ENCODE measurements around the gene DPYSL5.

Gene DPYSL5

DNA sequence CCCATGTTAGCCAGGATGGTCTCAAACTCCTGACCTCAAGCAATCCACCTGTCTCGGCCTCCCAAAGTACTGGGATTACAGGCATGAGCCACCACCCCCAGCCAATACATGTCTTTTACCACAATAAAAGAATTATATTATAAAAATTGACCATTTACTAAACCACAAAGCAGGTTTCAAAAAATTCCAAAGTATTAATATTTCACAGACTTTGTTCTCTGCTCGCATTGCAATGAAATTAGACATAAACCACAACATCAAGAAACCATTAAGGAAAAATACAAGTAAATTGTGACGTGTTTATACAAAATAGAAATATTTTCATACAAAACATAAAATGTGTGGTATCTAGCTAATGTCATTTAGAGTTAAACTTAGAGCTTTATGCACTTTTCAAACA is 109.1 kb downstream of the DPYSL5 start:
- in situ Hi-C loops (cut with HindIII; ENCODE audit: low sequenced_read_pairs) = no loop called here

DNA sequence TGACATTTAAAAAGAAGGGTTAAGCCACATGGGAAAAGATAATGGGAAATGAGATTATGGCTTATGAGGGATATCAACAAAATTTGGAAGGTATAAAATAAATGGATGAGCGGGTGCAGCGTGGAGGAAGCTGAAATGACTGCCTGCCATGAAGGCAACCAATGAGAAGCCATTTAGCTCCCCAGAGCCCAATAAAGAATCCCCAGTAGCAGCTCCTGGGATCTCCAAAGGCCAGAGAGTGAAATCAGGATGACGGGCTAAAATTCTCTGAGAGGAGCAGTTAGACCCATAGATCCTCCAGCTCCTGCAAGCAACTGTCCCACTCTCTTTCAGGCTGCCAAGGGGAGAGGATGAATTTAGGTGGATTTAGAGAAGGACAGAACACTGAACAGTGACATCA is 109.6 kb downstream of the DPYSL5 start:
- in situ Hi-C loops (cut with HindIII; ENCODE audit: low sequenced_read_pairs) = no loop called here

DNA sequence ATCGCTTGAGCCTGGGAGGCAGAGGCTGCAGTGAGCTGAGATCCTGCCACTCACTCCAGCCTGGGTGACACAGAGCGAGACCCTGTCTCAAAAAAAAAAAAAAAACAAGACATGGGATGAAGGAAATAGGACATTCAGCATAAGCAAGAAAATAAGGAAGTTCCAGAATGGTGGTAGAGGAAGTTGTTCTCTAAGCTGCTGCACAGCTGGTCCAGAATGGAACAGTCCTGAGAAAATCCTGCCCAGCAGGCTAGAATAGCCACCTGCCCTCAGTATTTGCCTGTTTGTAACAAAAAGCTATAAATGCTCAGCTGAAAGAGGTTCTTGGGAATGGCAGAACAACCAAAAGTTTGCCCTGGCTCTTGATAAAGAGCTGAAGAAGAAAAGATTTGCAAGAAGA is 111.4 kb downstream of the DPYSL5 start:
- in situ Hi-C loops (cut with HindIII; ENCODE audit: low sequenced_read_pairs) = no loop called here

DNA sequence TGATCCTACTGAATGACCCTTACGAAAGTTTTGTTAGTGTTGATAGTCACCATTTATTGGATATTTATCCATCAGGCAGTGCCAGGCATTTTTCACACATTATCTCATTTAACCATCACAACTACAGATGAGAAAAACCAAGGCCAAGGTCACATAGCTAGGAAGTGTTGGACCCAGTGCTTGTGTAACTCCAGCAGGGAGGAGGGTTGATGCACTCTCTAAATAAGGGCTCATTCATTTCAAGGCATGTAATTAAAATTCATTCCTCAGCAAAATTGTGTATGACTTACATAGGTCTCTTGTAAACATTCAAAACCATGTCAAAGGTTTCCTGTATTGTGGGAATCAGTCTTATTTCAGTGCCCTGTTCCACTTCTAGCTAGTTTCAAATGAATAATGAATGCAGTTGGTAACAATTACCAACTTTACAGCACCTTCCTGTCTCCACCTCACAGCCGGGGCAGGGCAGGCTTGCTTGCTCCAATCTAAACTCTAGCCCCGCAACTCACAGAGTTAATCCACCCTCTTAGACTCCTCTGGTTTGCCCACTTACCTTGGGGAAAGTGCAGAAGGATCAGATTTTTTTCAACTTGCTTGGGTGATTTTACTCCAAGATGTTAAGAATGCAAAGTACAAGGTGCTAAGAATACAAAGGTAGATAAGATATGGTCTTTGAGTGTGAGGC is 116.7 kb downstream of the DPYSL5 start:
- in situ Hi-C loops (cut with HindIII; ENCODE audit: low sequenced_read_pairs) = no loop called here

DNA sequence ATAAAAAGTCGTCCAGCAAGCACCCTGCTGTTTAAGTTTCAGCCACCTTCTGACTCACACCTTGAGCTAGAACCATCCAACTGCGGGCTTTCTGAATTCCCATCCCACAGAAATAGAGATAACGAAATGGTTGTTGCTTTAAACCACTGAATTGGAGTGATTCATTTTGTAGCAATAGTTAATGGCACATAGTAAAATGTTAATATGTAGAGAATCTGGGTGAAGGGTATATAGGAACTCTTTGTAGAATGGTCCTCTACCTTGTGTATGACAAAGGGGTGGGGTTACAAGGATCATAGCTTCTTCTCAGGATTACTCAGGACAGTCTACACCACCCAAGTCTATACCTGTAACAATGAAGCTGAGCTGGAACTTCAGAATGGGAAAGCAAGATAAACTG is 120.1 kb downstream of the DPYSL5 start:
- in situ Hi-C loops (cut with HindIII; ENCODE audit: low sequenced_read_pairs) = no loop called here

DNA sequence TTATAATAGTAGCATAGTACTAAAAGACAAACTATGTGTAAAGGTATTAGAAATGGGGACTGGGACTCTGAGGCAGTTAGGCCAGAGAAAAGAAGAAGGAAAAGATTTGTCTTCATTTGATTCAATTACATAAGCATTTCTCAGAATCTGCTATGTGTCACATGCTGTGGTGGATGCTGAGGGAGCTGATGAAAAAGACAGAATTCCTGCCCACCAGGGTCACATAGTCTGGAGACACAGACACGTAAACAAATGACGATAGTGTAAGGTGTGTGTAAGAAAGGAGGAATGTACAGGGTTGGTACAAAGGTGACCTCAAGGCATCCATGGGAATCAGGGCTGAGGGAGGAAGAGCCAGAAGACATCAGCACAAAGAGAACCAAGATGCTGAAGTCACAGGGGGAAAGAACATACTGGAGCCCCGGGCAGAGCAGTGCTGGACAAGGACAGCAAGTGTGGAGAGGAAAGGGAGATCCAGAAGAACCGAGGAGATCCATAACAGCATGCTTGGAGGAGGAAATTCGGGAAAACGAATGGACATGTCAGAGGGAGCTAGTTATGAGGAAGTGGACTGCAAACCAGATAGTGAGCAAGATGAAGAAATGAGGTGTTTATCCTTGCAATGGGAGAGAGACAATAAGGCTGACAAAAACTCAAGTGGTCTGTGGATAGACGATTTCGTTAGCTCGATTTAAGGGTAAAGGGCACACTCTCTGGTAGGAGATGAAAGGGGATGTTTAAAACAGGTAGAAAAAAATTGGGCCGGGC is 121.3 kb downstream of the DPYSL5 start:
- in situ Hi-C loops (cut with HindIII; ENCODE audit: low sequenced_read_pairs) = no loop called here

DNA sequence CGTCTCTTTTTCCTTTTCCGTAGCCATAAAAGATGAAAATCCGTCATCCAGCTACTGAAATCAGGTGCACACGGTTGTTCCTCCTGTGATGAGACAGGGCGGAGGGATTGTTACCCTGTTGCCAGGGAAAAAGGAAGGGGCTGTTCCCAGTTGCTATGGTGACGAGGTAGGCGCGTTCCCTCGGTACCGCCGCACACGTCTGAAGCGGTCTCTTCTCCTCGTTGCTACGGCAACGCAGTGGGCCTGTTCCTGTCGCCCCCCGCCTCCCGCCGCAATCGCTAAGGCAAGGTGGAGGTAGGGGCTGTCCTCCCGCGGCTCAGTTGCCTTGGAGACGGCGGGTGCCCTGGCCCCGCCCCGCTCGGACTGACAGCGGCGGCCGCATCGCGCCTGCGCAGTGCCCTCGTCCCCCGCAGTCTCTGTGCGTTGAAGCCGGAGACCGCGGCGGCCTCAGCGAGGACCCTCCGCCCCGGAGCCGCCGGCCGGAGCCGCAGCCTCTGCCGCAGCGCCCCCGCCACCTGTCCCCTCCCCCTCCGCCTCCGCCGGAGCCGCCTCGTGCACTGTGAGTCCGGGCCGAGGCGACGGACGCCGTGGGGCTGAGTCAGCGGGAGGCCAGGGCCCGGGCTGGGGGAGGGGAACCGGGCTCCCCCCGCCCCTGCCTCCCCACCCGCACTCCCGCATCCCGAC is 122.5 kb downstream of the DPYSL5 start, which contains the start of gene MAPRE3:
MAPRE3 (plus strand) TSS at position 394 of the 684 bp plus-strand sequence. CDS start 51,582 bp downstream, outside the sequence.
- in situ Hi-C loops (cut with HindIII; ENCODE audit: low sequenced_read_pairs) = no loop called here

DNA sequence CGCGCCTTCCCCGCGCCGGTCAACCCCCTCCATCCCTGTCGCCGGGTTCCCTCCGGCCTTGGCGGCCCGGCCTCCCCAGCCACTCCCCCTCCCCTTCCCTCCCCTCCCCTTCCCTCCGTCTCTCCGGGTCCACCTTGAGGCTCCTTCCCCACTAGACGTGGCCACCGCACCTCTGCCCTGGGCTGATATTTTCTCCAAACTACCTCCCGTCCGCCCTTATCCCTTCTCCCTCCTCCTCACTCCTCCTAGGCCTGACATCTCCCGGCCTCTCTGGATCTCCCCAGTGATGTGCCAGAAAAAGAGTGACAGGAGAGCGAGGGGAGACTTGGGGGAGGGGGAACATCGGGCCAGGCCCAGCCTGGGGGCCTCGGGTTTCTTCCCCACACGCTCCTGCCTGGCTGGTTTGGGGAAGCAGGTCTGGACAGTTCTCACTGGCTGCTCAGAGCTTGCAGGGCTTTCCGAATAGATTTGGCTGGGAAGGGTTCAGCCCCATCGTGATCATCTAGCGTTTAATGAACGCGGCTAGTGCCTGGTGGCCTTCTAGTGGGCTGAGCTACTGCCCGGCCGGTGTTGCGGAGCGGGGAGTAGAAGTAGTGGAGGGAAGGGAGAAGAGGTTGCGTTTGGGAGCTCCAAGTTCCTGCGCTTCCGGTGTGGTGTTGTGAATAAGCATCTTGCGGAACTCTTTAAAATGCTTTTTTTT is 123.1 kb downstream of the DPYSL5 start:
- in situ Hi-C loops (cut with HindIII; ENCODE audit: low sequenced_read_pairs) = no loop called here

DNA sequence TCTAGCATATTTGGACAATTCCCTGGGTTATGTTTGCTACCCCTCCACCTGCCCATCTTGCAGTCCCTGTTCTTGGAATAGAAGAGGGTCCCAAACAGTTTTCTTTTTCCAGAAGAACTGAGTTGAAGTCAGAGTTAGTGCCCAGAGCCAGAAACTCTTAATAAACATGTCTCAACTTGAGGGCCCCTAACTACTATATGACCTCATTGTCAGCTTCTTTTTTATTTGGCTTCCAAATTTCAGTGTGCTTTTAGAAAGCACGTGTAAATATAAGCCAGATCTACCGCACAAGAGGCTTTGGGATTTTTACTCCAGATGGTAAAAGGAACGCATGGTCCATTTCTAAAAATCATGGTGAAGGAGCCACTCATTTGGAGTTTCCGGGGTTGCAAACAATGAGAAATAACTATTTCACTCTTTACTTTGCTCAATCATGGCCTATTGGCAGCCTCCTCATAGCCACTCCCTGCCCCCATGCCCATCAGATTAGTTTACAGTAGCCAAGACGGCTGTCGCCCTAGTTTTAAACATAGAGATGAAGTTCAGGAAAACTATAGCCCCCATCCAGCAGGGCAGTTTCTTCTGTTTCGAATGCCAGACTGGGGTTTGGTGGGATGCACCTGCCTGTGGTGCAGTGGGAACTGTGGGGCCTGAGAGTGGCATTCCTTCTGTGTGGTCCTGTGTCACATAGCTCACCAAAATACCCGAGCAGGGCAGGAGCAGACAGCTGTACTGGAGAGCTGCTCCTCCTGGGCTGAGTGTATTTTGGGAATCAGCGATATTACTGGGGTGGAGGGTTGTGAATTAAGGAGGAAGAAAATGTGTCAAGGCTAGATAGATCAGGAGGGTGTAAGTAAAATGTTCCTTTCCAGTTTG is 124.2 kb downstream of the DPYSL5 start:
- in situ Hi-C loops (cut with HindIII; ENCODE audit: low sequenced_read_pairs) = no loop called here

DNA sequence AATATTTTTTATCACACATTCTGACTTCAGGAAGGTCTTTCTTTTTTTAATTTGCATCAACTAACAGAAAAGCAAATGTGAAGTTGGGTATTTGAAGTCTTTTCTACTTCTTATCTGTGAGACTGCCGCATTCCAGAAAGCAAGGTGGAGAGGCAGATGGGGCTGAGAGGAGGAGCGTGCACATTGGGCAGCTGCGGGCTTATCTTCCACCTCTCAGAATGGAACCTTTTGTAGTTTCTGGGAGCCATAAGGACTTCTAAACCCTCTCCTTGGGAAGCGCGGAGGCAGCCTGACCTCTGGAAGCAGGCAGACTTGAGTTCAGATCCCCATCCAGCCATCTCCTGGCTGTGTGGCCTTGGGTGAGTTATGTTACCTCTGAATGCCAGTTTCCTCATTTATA is 126.4 kb downstream of the DPYSL5 start:
- in situ Hi-C loops (cut with HindIII; ENCODE audit: low sequenced_read_pairs) = no loop called here

DNA sequence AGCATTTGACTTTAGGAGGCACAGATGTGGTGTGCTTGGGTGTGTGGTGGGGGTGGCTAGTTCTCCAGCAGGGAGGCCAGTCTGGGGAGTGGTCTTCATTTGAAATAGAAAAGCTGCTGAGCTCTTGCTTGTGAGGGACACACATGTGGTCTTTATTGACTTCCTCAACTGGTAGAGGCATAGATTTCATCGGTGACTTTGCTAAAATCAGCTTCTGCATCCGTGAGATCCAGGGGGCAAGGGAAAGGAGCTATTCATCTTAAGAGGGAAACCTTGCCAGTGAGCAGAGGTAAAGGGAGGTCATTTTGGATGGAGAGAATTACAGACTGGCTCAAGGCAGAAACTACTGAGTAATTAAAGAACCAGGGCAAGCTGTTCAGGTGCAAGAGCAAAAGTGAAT is 127.2 kb downstream of the DPYSL5 start:
- in situ Hi-C loops (cut with HindIII; ENCODE audit: low sequenced_read_pairs) = no loop called here

DNA sequence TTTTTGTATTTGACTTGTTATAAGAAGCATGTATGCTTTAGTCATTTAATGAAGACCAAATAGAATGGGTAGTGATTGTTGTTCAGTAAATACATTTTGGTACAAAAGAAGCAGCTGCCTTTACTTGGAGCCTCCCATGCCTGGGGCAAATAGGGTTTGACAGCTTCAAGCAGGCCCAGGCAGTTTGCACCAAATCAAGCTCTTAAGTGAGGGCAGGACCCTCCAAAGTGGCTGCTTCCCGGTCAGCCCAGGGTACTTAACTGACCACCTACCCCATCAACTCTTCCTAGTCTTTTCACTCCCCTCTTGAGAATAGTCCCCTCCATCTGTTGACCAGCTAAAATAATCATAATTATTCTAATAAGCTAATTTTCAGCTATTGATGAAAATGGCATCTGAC is 127.7 kb downstream of the DPYSL5 start:
- in situ Hi-C loops (cut with HindIII; ENCODE audit: low sequenced_read_pairs) = no loop called here

DNA sequence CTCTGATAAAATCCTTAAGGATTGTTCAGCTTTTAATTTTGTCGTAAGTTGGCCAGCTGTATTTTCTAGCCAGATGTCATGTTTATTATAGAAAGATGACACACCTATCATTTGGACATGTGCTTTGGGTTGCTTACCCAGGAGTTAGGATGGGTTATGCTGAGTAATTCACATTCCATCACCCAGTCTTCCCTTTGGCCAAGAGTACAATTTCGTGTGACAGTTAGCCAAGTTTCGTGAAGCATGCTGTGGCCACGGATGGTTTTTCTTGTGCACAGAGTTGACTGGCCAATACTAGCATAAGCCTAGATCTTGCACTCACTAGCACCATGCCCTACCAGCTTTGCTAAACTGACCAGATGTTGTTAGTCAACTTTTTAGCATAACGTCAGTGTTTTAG is 128.3 kb downstream of the DPYSL5 start:
- in situ Hi-C loops (cut with HindIII; ENCODE audit: low sequenced_read_pairs) = no loop called here

DNA sequence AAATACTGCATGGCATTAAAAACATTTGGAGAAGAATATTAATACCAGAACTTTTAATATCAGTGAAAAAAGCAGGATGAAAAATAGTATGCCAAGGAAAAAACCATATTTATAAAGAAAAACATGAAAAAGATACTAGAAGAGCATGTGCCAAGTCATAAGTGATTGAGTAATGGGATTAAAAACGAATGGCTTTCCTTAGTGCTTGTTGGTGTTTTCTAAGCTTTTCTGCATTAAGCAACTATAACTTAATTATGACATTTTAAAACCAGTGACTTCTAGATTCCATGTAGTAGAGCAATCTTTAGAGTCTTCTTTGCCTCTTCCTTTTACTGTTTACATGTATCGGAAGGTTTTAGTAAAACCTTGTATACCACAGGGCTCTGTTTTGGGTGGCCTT is 129.1 kb downstream of the DPYSL5 start:
- in situ Hi-C loops (cut with HindIII; ENCODE audit: low sequenced_read_pairs) = no loop called here

DNA sequence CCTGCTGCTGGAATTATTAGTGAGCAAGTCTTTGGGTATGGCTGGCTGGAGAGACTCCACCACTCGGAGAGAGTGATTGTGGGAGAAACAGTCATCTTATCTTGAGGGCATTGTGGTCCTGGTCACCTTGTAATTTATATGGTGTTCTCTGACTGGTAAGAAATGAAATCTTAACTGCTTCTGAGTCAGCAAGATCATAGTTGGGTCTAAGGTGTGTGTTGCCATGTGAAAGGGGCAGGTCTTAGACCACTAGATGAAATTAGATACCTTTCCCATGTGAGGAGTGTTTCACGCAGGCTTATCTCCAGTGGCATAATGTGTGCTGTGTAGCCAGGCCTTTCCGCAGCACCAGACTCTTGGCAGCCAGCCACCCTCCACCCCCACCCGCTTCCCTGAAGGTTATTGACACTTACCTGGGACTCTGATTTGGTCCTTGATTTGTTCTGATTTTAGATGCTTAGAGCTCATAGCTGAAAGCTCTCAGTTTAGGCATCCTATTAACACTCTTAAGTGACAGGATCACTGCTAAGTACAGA is 130.2 kb downstream of the DPYSL5 start:
- in situ Hi-C loops (cut with HindIII; ENCODE audit: low sequenced_read_pairs) = no loop called here

DNA sequence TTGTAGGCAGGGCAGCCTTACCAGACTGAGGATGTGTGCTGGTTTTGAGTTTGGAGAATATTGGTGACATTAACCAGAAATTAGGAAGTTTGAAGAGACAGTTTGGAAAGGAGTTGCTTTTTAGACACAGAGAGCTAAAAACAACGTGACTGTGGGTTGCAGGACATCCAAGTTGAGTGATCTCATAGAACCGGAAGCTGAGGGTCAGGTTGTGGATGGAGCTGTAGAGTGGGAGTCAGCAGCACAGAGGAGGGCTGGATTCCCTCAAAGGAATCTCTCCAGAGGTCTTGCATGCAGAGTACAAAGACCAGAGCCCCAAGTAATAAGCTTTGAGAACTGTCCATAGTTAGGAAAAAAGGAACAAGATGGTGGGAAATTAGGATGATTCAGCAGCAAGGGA is 131.8 kb downstream of the DPYSL5 start:
- in situ Hi-C loops (cut with HindIII; ENCODE audit: low sequenced_read_pairs) = no loop called here

DNA sequence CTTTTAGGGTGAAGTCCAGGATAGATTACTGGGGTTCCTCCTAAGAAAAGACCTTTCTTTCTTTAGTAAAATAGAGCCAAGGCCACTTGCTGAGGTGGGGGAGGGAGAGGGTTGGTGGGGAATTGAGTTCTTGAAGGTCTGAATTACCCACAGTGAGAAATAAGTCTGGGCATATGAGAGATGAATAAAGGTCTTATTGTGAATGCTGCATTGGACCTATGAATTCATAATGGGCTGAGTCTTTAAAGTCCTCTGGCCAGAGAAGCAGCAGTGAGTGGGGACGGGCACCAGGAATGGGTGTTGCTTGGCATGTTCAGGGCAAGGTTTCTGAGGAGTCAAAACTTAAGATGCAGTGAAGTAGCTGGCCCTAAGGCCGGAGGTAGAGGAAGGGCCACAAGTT is 133.0 kb downstream of the DPYSL5 start:
- in situ Hi-C loops (cut with HindIII; ENCODE audit: low sequenced_read_pairs) = no loop called here

DNA sequence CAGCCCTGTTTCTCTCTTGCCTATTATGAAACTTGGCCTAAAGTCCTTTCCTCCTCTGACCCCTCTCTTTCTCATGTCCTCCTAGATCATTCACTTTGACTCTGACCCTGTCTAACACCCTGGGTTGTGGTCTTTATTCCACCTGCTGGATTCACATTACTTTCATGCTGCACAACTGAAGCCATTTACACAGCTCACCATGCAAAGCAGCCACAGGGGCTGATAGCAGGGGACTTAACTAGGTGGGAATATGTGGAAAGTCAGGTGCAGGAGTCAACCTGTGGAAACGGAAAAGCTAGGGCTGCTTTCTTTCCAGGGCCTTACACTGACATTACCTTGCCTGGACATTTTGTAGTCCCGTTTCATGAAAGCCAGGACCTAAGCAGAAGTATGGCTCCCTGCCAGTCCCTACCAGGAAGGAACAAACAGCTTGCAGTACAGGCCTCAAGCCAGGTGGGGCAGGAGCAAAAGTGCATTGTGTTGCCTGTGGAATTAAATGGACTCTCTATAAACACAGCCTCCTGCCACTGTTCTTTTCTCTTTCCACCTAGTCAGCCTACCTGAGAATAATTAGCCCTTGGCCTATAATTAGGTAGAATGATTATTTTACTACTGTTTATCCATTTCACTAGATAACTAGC is 134.3 kb downstream of the DPYSL5 start:
- in situ Hi-C loops (cut with HindIII; ENCODE audit: low sequenced_read_pairs) = no loop called here

DNA sequence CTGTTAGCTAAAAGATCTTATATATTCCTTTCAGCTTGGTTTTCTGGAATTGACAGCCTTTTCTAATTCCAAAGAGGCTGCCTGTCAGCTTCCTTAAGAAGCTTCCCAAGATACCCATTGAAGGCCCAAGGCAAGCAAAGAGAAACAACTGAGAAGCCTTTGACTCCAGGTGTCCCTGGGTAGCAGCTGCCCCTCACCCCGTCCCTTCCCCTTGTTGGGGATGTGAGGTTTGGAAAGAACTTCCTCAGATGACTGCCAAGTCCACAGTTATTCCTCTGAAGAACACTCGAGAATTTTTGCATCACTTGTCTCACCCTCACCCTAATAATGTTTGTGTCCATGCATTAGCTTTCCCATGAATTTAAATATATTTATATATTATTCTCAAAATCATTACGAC is 135.8 kb downstream of the DPYSL5 start:
- in situ Hi-C loops (cut with HindIII; ENCODE audit: low sequenced_read_pairs) = no loop called here

DNA sequence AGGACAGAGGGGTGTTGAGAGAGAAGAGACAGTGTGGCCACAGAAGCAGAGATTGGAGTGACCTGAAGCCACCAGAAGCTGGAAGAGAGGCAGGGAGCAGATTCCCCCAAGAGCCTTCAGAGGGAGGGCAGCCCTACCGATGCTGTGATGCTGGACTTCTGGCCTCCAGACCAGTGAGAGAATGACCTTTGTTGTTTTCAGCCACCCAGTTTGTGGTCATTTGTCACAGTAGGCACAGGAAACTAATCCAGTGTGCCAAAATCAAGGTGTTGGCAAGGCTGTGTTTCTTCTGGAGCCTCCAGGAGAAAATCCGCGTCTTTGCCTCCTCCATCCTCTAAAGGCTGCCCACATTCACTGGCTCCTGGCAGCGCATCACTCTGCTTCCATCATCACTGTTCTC is 137.9 kb downstream of the DPYSL5 start:
- in situ Hi-C loops (cut with HindIII; ENCODE audit: low sequenced_read_pairs) = no loop called here
